Gastrocnemius medialis (tissue), 4 donors: ENCODE measurements around the gene POLH.

Experiments used
- POLR2A ChIP-seq, 2 donors: fragments of 450-650 bp; IDR thresholded peaks; one replicate each; pipeline ENCODE4 v1.6.1; 2017; ENCODE audit warnings: antibody characterized with exemption in 2 of 2, mild to moderate bottlenecking in 2 of 2, moderate library complexity in 2 of 2
- TF ChIP-seq, protein P1 (sequence below), 5 experiments: fragments of 450-650 bp in 3 of 5; fragments of 200-600 bp in 2 of 5; sonication (generic) in 2 of 5; IDR thresholded peaks in 4 of 5; conservative IDR thresholded peaks in 1 of 5; 1 replicate in 4 of 5; 2 replicates in 1 of 5; pipeline ENCODE4 v1.5.1; 2016 to 2019; ENCODE audit warnings: antibody characterized with exemption in 5 of 5, mild to moderate bottlenecking in 3 of 5, moderate library complexity in 3 of 5

DNA sequence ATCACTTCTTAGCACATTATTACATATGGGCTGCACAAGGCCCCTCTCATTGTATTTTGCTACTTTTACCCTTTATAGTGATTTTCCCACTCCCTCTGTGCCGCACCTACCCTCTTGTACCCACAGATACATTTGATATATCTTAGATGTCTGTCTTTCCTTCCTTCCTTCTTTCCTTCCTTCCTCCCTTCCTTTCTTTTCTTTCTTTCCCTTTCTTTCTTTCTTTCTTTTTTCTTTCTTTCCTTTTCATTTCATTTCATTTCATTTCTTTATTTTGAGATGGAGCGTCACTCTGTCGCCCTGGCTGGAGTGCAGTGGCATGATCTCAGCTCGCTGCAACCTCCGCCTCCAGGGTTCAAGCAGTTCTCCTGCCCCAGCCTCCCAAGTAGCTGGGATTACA lies 12.2 kb downstream of the POLH start:
- TF ChIP-seq, protein P1, sequence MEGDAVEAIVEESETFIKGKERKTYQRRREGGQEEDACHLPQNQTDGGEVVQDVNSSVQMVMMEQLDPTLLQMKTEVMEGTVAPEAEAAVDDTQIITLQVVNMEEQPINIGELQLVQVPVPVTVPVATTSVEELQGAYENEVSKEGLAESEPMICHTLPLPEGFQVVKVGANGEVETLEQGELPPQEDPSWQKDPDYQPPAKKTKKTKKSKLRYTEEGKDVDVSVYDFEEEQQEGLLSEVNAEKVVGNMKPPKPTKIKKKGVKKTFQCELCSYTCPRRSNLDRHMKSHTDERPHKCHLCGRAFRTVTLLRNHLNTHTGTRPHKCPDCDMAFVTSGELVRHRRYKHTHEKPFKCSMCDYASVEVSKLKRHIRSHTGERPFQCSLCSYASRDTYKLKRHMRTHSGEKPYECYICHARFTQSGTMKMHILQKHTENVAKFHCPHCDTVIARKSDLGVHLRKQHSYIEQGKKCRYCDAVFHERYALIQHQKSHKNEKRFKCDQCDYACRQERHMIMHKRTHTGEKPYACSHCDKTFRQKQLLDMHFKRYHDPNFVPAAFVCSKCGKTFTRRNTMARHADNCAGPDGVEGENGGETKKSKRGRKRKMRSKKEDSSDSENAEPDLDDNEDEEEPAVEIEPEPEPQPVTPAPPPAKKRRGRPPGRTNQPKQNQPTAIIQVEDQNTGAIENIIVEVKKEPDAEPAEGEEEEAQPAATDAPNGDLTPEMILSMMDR (IDR thresholded peaks at IDR 0.05 in 4 of 5, conservative IDR thresholded peaks at IDR 0.05 in 1 of 5): no peak
- TF ChIP-seq POLR2A (IDR thresholded peaks at IDR 0.05): no peak
